Germinal center (tissue), 1 donor: ENCODE results near the gene MESD.

Experiments used
- DNase-seq: peaks from one replicate; pipeline ENCODE4 v3.0.0; 2012; ENCODE audit warnings: mixed read lengths, low spot score

Gene MESD

GRCh38 chr15:80902298-80902801, 87.3 kb downstream of the MESD start:
- no peak for DNase-seq

DNA sequence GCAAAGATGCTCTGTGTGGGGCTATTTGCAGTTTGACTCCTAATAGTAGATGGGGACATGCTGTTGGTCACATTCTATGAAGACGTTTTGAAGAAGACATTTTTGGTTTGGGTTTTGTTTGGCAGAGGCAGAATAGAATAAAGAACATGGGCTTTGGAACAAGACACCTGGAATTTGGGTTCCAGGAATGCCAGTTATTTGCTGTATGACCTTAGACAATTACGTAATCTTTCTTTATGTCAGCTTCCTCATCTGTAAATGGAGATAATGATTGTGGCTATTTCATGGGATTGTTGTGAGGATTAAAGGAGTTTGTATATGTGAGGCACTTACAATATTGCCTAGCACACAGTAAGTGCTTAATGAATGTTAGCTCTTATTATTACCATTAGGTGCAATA, 91.6 kb downstream of the MESD start:
- no peak for DNase-seq
